K562 (cell line): Measurements from ENCODE around the gene GOSR1.
"Not testable (repeated sequence)": the region's sequence is repeated elsewhere in the genome, so short reads cannot be mapped to it uniquely, and the experiment has no call there.

Experiments used
- POLR2A ChIP-seq: fragments of 450-650 bp; conservative IDR thresholded peaks from 2 replicates; pipeline ENCODE4 v1.6.1; 2016
- ZFX ChIP-seq: sonication (generic); formaldehyde crosslinking; IDR thresholded peaks from 2 replicates; pipeline ENCODE4 v1.8.0; 2022; ENCODE audit warnings: mild to moderate bottlenecking, missing genetic modification reagents, moderate library complexity
- TF ChIP-seq, protein P1 (sequence below), 3 experiments: IDR thresholded peaks in 2 of 3; conservative IDR thresholded peaks in 1 of 3; 2 replicates each; pipeline ENCODE4 v1.5.1; 2011 to 2012; ENCODE audit warnings: low read length in 3 of 3, mild to moderate bottlenecking in 3 of 3, control low read depth in 2 of 3, improper control_type of control experiment in 1 of 3, inconsistent platforms in 1 of 3, low read depth in 1 of 3, mixed read lengths in 1 of 3, moderate library complexity in 1 of 3; ENCODE audit not compliant: insufficient read depth in 2 of 3

DNA sequence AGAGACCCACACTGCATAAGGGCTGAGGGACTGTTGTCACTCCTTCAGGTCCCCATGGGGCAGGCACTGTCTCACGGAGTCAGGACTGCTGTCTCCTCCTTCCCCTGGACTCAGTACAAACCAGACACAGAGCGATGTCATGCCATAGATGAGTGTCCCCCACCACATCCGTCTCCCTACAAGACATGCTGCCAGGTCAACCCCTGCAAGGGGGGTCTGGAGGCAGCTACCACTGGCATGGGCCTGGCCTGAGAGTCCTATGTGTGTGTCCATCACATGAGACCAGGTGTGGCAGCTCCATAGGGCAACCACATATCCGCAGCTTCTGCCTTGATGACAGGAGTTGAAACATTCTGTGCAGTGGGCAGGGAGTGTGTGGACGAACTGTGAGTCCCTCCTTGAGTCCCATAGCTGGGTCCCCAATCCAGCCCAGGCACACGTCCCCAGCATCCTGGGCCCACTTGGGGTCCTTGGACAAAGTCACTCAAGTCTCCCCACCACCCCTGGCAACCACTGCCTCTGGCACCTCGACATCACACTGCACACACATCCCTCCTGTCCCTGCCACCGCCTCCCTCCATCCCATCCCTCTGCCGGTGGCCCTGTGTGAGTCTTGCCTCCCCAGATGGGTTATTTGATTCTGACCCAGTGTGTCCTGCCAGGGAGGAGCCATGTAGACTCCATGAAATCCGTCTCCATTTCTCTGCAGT, 89.5 kb downstream of the GOSR1 start:
- TF ChIP-seq, protein P1, sequence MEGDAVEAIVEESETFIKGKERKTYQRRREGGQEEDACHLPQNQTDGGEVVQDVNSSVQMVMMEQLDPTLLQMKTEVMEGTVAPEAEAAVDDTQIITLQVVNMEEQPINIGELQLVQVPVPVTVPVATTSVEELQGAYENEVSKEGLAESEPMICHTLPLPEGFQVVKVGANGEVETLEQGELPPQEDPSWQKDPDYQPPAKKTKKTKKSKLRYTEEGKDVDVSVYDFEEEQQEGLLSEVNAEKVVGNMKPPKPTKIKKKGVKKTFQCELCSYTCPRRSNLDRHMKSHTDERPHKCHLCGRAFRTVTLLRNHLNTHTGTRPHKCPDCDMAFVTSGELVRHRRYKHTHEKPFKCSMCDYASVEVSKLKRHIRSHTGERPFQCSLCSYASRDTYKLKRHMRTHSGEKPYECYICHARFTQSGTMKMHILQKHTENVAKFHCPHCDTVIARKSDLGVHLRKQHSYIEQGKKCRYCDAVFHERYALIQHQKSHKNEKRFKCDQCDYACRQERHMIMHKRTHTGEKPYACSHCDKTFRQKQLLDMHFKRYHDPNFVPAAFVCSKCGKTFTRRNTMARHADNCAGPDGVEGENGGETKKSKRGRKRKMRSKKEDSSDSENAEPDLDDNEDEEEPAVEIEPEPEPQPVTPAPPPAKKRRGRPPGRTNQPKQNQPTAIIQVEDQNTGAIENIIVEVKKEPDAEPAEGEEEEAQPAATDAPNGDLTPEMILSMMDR (IDR thresholded peaks at IDR 0.05 in 2 of 3, conservative IDR thresholded peaks at IDR 0.05 in 1 of 3; ENCODE audit: insufficient read depth in 2 of 3, low read depth in 1 of 3, low read length in 3 of 3) = not testable (repeated sequence)
- not testable (repeated sequence) for TF ChIP-seq POLR2A; ZFX (CRISPR knock-in tag)
